ENCODE results near the gene AAMP.

DNA sequence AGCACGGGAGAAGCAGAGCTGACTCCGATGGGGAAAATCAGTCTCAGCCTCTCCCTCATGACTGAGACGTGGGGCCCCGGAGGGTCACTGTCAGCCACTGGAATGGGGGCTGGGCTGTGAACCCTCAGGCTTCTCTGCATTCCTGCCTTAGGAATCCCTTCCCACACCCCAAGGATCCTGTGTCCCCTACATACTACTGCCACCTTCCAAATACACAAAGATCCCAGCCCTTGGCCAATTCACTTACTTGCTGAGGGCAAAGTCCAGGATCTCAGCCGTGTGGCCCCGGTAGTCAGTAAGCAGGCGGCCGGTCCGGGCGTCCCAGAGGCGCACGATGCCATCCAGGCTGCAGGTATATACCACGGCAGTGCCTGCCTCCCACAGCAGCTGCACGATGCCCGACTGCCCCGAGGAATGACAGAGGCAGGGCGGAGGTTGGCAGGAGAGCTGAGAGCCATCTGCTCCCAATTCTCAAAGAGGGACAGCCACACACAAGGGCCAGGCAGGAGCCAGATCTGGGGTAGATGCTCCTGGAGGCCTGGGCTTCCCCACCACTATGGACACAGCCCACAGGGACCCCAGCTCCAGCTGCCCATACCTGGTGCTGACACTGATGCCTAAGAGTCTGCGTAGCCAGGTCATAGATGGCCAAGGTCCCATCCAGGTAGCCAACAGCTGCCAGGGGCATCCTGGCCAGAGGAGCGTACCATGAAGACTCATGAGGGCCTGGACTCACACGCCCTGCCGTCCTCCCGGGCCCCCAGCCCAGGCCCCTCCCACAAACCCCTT, 5.0 kb downstream of the AAMP start:
- TF ChIP-seq, protein P1, sequence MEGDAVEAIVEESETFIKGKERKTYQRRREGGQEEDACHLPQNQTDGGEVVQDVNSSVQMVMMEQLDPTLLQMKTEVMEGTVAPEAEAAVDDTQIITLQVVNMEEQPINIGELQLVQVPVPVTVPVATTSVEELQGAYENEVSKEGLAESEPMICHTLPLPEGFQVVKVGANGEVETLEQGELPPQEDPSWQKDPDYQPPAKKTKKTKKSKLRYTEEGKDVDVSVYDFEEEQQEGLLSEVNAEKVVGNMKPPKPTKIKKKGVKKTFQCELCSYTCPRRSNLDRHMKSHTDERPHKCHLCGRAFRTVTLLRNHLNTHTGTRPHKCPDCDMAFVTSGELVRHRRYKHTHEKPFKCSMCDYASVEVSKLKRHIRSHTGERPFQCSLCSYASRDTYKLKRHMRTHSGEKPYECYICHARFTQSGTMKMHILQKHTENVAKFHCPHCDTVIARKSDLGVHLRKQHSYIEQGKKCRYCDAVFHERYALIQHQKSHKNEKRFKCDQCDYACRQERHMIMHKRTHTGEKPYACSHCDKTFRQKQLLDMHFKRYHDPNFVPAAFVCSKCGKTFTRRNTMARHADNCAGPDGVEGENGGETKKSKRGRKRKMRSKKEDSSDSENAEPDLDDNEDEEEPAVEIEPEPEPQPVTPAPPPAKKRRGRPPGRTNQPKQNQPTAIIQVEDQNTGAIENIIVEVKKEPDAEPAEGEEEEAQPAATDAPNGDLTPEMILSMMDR (IDR thresholded peaks at IDR 0.05; ENCODE audit: poor library complexity, severe bottlenecking) = no peak
- no peak for TF ChIP-seq POLR2AphosphoS5 (IDR thresholded peaks at IDR 0.05)
- TF ChIP-seq EP300 (conservative IDR thresholded peaks at IDR 0.05; ENCODE audit: poor library complexity, severe bottlenecking) = no peak
- no peak for TF ChIP-seq EZH2 (IDR thresholded peaks at IDR 0.05; ENCODE audit: borderline replicate concordance, insufficient read depth, low read length, poor library complexity, severe bottlenecking)
- TF ChIP-seq SMC3 (conservative IDR thresholded peaks at IDR 0.05; ENCODE audit: poor library complexity) = no peak
- no peak for TF ChIP-seq RAD21 (conservative IDR thresholded peaks at IDR 0.05)
- TF ChIP-seq TAF1 (IDR thresholded peaks at IDR 0.05; ENCODE audit: low read depth) = no peak
